CD4-positive, alpha-beta T cell (primary cell): Measurements from ENCODE around the gene WDR46. TPM values are rescaled to one million over a fixed set of nuclear protein-coding genes. Genes with fewer than 3 reads are reported as not detected.
A peak's percentile ranks its signal among the peaks of the same experiment; 100 is the strongest.

Experiments used
- ATAC-seq: fragments of 200-7000 bp; cut with Tn5 transposase; one replicate; pipeline ENCODE4 v1.10.0; 2022; ENCODE audit warnings: mild to moderate bottlenecking; ENCODE audit not compliant: poor library complexity
- CTCF ChIA-PET: fragments of 350-600 bp; sonication (Branson Sonifier 250); formaldehyde crosslinking; loops from one replicate; lab custom pipeline; 2021; ENCODE audit warnings: antibody characterized with exemption, inconsistent platforms; lab: Charles Lee
- POLR2A ChIA-PET: fragments of 350-600 bp; sonication (Branson Sonifier 250); formaldehyde crosslinking; loops from one replicate; lab custom pipeline; 2021; ENCODE audit warnings: antibody characterized with exemption, inconsistent platforms; lab: Charles Lee
- DNase-seq, 14 experiments: peaks; one replicate each; pipeline ENCODE4 v3.0.0-alpha.2; 2013 to 2020; ENCODE audit warnings: mixed read lengths in 2 of 14
- H3K27ac ChIP-seq, 2 donors: one replicate each; pipeline versions ENCODE4 v1.5.1 to v1.7.0; 2013; ENCODE audit warnings: low read length in 2 of 2, low read depth in 1 of 2, mild to moderate bottlenecking in 1 of 2
- H3K27me3 ChIP-seq, 2 experiments: 1 replicate in 1 of 2; 2 replicates in 1 of 2; pipeline versions ENCODE4 v1.6.1 to v1.7.0; 2013; ENCODE audit warnings: low read length in 2 of 2, control low read depth in 1 of 2, mild to moderate bottlenecking in 1 of 2, moderate library complexity in 1 of 2; ENCODE audit not compliant: insufficient read depth in 2 of 2, control insufficient read depth in 1 of 2
- H3K36me3 ChIP-seq: one replicate; pipeline ENCODE4 v1.6.1; 2013; ENCODE audit warnings: low read length, control low read depth; ENCODE audit not compliant: insufficient read depth
- H3K4me1 ChIP-seq: one replicate; pipeline ENCODE4 v1.6.1; 2013; ENCODE audit warnings: low read length, control low read depth; ENCODE audit not compliant: insufficient read depth
- H3K4me3 ChIP-seq: one replicate; pipeline ENCODE4 v1.5.1; 2013; ENCODE audit warnings: mild to moderate bottlenecking, low read length, moderate library complexity
- H3K9me3 ChIP-seq, 2 experiments: 1 replicate in 1 of 2; 2 replicates in 1 of 2; pipeline versions ENCODE4 v1.6.1 to v1.7.0; 2013; ENCODE audit warnings: low read length in 2 of 2, mild to moderate bottlenecking in 2 of 2, control low read depth in 1 of 2, moderate library complexity in 1 of 2; ENCODE audit not compliant: control insufficient read depth in 1 of 2, insufficient read depth in 1 of 2
- H3K27ac Mint-ChIP-seq: one replicate; pipeline ENCODE4 v1.8.0; 2020; ENCODE audit warnings: mixed read lengths
- H3K27me3 Mint-ChIP-seq: one replicate; pipeline ENCODE4 v1.8.0; 2021; ENCODE audit warnings: mixed read lengths
- H3K36me3 Mint-ChIP-seq: one replicate; pipeline ENCODE4 v1.8.0; 2021; ENCODE audit warnings: low read depth, mixed read lengths
- H3K4me1 Mint-ChIP-seq: one replicate; pipeline ENCODE4 v1.8.0; 2021; ENCODE audit warnings: low read depth, mixed read lengths
- H3K4me3 Mint-ChIP-seq: one replicate; pipeline ENCODE4 v1.8.0; 2020; ENCODE audit warnings: mild to moderate bottlenecking, mixed read lengths
- H3K9me3 Mint-ChIP-seq: one replicate; pipeline ENCODE4 v1.8.0; 2020; ENCODE audit warnings: mixed read lengths
- CTCF ChIP-seq: fragments of 200-600 bp; IDR thresholded peaks from one replicate; pipeline ENCODE4 v1.8.0; 2022; ENCODE audit warnings: antibody characterized with exemption, mild to moderate bottlenecking
- intact Hi-C, 2 experiments: fragments of 100-400 bp; cut with DNase I in 1 of 2; cut with micrococcal nuclease in 1 of 2; formaldehyde crosslinking; loops; one replicate each; pipeline versions ENCODE4 v1.15.1 to v1.9.0; 2023 to 2025; cut with DNase I, micrococcal nuclease
- total RNA-seq, 174 experiments: library from RNA in 2 of 174; stranded (reverse) in 2 of 174; gene quantifications; one replicate each; pipeline ENCODE4 v1.2.3 and lab custom pipeline; 2021 to 2026

Gene WDR46
- total RNA-seq, 2 experiments from 2014 or later: 13.6 to 15.8 TPM

GRCh38 chr6:33313709-33314514 lies 24.9 kb upstream of the WDR46 start, which contains the start of gene TAPBP:
TSS of gene TAPBP (minus strand) at chr6:33314078. CDS start at chr6:33314041, 37 bp downstream.
- peaks cover 42% of the 10 kb centered on the region for H3K36me3 ChIP-seq
- peak within 1 kb of the TSS; percentile 97 for H3K4me3 Mint-ChIP-seq
- H3K27ac ChIP-seq: peak within 1 kb of the TSS; percentile 98 to 99
- peak within 1 kb of the TSS; percentile 79 for H3K4me3 ChIP-seq
- TF ChIP-seq CTCF: no peak
- POLR2A ChIA-PET: interaction anchor here (0.8 to 4.9 kb wide), 8 partner anchors 15 to 342 kb away, joined by 3 to 84 read pairs (median 12); partner anchors contain the start of genes B3GALT4, PFDN6, RGL2 and RPS18
- peaks cover 65% of the 10 kb centered on the region for H3K36me3 Mint-ChIP-seq
- peaks cover 77% of the 10 kb centered on the region for H3K4me1 ChIP-seq
- H3K27me3 ChIP-seq: no peaks in the 10 kb centered on the region
- peak within 1 kb of the TSS; percentile 94 for H3K27ac Mint-ChIP-seq
- CTCF ChIA-PET: interaction anchor here (1.5 to 2.8 kb wide), 2 partner anchors 14 to 37 kb away, joined by 4 to 14 read pairs; partner anchors contain the start of gene RGL2
- intact Hi-C loops: loop anchor here (1.0 to 5.0 kb wide), 6 partner anchors 15 to 103 kb away; partner anchors contain the start of genes B3GALT4 (in 1 of the 2), CUTA (in 1 of the 2), RPS18 (in 1 of the 2) and VPS52 (in 1 of the 2)
- H3K4me1 Mint-ChIP-seq: peaks cover 71% of the 10 kb centered on the region
- no peaks in the 10 kb centered on the region for H3K27me3 Mint-ChIP-seq
- DNase-seq (peak; percentile 61 to 96 (median 76)), ATAC-seq (peak; percentile 43)
- no peaks in the 10 kb centered on the region for H3K9me3 ChIP-seq
- no peaks in the 10 kb centered on the region for H3K9me3 Mint-ChIP-seq

GRCh38 chr6:33313105-33313708 lies 24.2 kb upstream of the WDR46 start:
- peaks cover 74% of the 10 kb centered on the region for H3K4me1 ChIP-seq
- DNase-seq (peak in 9 of 14 experiments; percentile 21 to 73 (median 51)), ATAC-seq (no peak)
- POLR2A ChIA-PET: interaction anchor here (0.6 to 4.9 kb wide), 11 partner anchors 9 to 342 kb away, joined by 3 to 84 read pairs (median 6); partner anchors contain the start of genes B3GALT4, PFDN6, RGL2 and RPS18
- peaks cover 65% of the 10 kb centered on the region for H3K36me3 Mint-ChIP-seq
- H3K36me3 ChIP-seq: peaks cover 44% of the 10 kb centered on the region
- peak overlapping the region; percentile 98 to 99 for H3K27ac ChIP-seq
- H3K27me3 ChIP-seq: no peaks in the 10 kb centered on the region
- no peak for TF ChIP-seq CTCF
- H3K9me3 ChIP-seq: no peaks in the 10 kb centered on the region
- H3K9me3 Mint-ChIP-seq: no peaks in the 10 kb centered on the region
- peak overlapping the region; percentile 79 for H3K4me3 ChIP-seq
- intact Hi-C loops: loop anchor here (1.0 to 5.0 kb wide), 5 partner anchors 14 to 104 kb away; partner anchors contain the start of genes B3GALT4 (in 1 of the 2), CUTA (in 1 of the 2), RPS18 (in 1 of the 2) and VPS52 (in 1 of the 2)
- H3K27me3 Mint-ChIP-seq: no peaks in the 10 kb centered on the region
- H3K4me1 Mint-ChIP-seq: peaks cover 69% of the 10 kb centered on the region
- CTCF ChIA-PET: interaction anchor here (0.8 to 3.0 kb wide), 7 partner anchors 14 to 78 kb away, joined by 3 to 32 read pairs (median 3); partner anchors contain the start of genes KIFC1 and RGL2
- H3K4me3 Mint-ChIP-seq: peak overlapping the region; percentile 97
- peak overlapping the region; percentile 94 for H3K27ac Mint-ChIP-seq
